Medulla oblongata (tissue), 1 donor: ENCODE measurements around the gene RALGPS1.
A peak's percentile ranks its signal among the peaks of the same experiment; 100 is the strongest.

ENCODE experiments used
- DNase-seq: peaks from one replicate; pipeline ENCODE4 v3.0.0-alpha.2; 2015; ENCODE audit errors: extremely low spot score

RALGPS1 gene

GRCh38 chr9:127119320-127119709 is 204.7 kb downstream of the RALGPS1 start:
- DNase-seq: no peak

GRCh38 chr9:127121628-127122175 is 207.1 kb downstream of the RALGPS1 start:
- DNase-seq: peak; percentile 46

GRCh38 chr9:127122176-127123063 is 207.8 kb downstream of the RALGPS1 start, which contains the start of gene ANGPTL2:
ANGPTL2 (minus strand) TSS chr9:127122635; CDS start chr9:127108731, 13,904 bp downstream.
- peak; percentile 95 for DNase-seq

GRCh38 chr9:127123064-127123890 is 208.7 kb downstream of the RALGPS1 start:
- peak; percentile 58 for DNase-seq

DNA sequence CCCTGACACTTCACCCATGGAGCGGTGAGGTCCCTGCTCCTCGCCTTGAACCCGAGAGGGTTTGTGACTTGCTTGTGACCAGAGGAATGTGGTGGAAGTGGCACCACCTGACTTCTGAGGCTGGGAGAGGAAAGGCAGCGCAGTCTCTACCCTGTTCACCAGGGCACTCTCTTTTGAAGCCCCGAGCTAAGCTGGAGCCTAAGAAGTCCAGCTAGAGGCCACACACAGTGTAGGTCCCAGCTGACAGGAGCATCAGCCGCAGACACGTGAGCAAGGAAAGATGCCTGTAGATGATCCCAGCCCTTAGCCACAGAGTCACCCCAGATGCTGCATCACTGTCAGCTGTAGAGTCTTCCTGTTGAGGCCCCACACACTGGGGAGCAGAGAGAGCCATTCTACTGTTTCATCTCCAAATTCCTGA is 209.5 kb downstream of the RALGPS1 start:
- no peak for DNase-seq

GRCh38 chr9:127124792-127125191 is 210.2 kb downstream of the RALGPS1 start:
- no peak for DNase-seq

- DNase-seq: no peak
Observed at GRCh38 chr9:127126971-127127370, 212.4 kb downstream of the RALGPS1 start.

- peak; percentile 71 for DNase-seq
Observed at GRCh38 chr9:127128341-127129072, 213.9 kb downstream of the RALGPS1 start.

- DNase-seq: no peak
Observed at GRCh38 chr9:127129073-127129717, 214.6 kb downstream of the RALGPS1 start.

DNA sequence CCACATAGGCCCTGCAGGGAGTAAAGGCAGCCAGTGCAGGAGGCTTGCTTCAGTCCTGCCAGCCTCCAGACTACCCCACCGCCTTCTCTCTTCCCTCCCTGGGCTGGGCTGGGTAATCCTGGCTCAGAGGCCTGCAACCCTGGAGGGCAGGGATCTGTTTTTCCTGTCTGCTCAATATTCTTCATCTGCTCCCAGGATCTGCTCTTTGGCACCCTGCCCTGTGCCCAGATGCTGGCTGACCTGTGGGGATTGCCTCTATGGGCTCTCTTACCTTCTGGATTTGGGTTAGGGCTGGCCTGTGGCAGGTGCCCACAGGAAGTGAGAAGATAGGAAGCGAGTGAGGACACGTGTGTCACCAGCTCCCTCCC is 215.1 kb downstream of the RALGPS1 start:
- DNase-seq: no peak

DNA sequence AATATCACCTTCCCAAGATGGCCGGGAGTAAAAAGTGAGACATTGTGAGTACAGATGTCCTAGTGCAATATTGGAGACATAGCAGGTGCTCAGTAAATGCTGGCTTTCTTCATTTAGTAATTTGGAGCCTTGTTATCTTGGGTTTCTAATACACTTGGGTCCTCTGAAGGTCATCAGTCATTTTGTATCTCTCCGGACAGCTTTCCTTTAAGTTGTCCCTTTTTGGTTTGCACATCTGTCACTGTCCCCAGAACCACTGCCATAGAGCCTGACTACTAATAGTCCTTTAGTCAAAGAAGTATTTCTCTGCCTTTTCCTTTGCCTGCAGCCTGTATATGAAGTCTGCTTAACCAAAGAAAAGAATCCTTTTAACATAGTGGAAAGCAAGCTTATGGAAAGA is 215.7 kb downstream of the RALGPS1 start:
- no peak for DNase-seq

DNA sequence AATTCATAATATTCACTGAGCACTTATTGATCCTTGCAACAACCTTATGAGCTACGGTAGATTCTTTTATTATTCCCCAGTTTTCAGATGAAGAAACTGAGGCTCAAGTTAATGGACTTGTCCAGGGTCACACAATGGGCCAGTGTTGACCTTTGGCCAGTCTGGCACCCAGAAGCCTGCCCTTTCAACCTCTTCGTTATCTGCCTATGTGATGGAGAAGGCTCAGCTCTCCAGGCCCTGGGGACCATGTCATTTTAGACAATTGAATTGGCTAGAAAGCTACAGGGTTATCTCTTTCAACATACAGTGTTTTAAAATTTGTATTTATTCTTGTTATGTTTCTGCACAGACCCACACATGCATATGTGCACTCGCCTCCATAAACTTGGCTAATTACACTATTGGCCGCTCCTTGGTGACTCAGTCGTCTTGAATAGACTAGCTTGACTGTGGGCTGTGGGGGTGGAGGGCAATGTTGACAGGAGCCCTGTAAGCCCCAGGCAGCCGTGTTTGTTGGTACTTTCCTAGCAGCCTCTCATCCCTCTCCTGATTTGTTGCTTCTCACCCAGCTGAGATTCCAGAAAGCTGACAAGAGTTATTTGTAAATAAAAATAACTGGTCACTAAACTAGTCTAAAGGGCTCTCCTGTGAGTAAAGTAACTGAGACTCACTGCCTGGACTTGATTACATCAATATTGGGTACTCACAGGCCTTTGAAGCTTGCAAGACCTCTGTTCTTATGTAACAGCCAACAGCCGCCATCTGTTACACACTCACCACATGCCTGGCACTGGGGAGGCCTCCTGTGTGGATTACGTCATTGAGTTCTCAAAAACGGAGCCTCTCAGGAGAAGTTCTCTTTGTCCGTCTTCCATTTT is 216.3 kb downstream of the RALGPS1 start:
- DNase-seq: peak; percentile 83

DNA sequence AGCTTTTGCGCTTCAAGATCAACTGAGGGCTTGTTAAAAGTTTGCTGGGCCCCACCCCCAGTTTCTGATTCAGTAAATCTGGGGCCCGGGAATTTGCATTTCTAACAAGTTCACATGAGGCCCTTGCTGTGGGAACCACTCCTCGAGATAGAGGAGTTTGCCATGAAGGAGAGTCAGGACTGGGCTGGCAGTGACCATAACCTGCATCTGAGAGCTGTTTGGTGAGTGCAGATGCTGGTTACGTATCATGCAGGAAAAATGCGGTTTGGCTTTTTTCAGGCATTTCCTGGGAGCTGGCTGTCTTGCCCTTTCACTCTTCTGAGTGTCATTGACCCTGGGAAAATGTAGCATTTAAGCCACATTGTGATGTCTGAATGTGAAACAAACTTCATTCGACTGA is 217.3 kb downstream of the RALGPS1 start:
- no peak for DNase-seq

DNA sequence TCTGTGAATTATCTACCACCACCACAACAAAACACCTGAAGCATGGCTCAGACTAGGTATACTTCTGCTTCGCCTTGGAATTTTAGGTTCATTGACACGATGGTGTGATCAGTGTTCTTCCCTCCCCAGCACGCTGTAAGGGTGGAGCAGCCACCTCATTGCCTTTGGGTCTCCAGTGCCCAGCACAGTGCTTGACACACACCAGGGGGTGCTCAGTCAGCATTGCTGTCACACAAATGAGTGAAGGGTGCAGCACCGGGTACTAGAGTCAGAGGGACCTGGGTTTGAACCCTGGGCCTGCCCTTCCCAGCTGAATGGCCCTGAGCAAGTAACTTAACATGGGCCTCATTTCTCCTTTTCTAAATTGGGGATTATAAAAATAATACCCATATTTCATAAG is 217.8 kb downstream of the RALGPS1 start:
- no peak for DNase-seq

DNA sequence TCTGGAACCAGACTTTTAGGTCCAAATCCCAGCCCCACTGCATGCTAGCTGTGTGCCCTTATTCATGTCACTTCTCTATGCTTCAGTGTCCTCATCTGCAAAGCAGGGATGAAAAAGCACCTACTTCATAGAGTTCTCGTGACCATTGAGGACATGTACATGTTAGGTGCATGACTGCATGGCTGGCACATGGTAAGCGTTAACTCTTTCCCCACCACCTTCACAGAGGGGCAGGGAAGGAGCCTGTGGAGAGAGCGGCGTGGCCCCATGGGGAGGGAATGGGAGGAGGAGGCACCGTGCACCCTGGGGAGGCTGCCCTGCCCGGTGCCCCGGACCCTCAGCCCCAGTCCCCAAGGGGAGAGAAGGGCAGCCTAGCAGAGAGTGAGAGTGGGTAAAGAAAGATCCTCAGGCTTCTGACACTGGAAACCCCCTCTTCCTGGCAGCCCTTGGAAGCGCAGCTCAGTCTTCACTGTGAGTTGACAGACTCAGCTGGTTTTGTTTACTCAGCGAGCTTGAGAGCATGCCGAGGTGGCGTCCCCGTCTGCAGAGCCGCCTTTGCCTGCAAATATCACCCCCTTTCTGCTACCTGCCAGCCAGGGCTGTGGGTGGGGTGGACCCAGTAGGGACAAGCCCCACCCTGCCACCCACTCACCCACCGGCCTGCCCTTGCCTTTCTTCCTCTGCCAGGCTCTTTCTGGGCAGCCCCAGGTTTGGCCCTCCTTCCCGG is 218.5 kb downstream of the RALGPS1 start:
- peak; percentile 62 for DNase-seq

DNA sequence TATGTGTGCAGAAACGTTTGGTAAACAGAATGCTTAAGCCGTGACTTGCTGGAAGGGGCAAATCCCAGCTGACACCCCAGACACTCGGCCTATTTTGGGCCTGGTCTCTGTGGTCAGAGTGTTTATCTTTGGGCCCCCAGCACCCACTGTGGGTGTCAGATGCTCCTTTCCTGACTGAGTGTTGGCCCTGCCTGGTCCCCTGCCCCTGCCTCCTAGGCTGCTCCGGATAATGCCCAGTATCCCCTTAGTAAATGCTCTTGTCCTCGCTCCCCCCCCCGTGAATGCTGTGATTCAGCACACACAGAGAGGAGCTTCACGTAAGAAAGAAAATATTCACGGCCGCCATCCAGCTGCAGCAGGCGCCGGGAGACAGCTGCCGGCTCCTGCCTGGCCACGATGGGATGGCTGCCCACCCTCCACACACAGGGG is 219.2 kb downstream of the RALGPS1 start:
- peak; percentile 91 for DNase-seq

DNA sequence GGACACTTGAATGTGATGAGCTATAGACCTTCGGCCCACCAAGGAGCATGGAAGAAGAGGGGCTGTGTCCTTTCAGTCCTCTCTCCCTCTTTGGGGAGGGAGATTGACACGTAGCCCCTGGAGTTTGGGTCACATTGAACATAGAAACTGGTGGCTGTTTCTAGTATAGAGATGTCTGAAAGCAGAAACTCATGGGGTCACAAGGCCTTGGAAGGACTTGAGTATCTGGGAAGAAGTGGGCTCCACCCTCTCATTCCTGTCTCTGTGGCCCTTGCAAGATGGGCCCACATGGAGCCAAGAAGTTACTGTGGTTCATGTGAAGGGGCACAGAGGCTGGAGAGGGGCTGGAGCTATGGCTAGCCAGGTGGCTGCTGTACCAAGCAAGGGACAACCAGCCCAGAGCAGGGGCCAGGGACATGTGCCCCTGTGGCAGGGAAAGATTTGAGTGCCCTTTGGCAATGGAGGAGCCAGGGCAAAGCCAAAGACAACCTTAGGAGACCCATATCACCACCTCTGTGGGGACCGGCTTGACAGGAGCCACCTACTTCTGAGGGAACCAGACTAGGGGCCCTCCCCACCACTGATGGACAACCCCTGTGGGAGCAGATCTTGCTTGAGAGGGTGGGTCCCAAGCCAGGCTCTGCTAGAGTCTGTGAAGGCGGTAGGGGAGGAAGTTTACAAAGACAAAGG is 220.6 kb downstream of the RALGPS1 start:
- no peak for DNase-seq

- DNase-seq: no peak
Observed at GRCh38 chr9:127136081-127136879, 221.7 kb downstream of the RALGPS1 start.
